OCI-LY1 (cell line): Measurements from ENCODE around the gene ZC2HC1C.

Experiments
- H2AFZ ChIP-seq: fragments of 200-600 bp; sonication (generic), shearing (Covaris generic); 2 replicates; pipeline ENCODE4 v1.6.0; 2014; ENCODE audit warnings: antibody characterized with exemption, mild to moderate bottlenecking, low read length
- H3F3A ChIP-seq: fragments of 200-600 bp; sonication (generic), shearing (Covaris generic); 2 replicates; pipeline ENCODE4 v1.6.0; 2014; ENCODE audit warnings: mild to moderate bottlenecking, antibody characterized with exemption, low read length, moderate library complexity; ENCODE audit not compliant: insufficient read depth
- H3K27ac ChIP-seq: fragments of 200-600 bp; sonication (generic); 2 replicates; pipeline ENCODE4 v1.5.1; 2014; ENCODE audit warnings: low read length, mixed run types, mild to moderate bottlenecking, low read depth; ENCODE audit not compliant: poor library complexity, severe bottlenecking
- H3K27me3 ChIP-seq: fragments of 200-600 bp; sonication (generic); 2 replicates; pipeline ENCODE4 v1.6.0; 2014; ENCODE audit warnings: antibody characterized with exemption, mild to moderate bottlenecking, low read length, moderate library complexity; ENCODE audit not compliant: insufficient read depth
- H3K36me3 ChIP-seq: fragments of 200-600 bp; sonication (generic); 2 replicates; pipeline ENCODE4 v1.6.1; 2014; ENCODE audit warnings: mild to moderate bottlenecking, antibody characterized with exemption, low read length, moderate library complexity, mixed read lengths; ENCODE audit not compliant: insufficient read depth
- H3K4me1 ChIP-seq: fragments of 200-600 bp; sonication (generic); 2 replicates; pipeline ENCODE4 v1.5.1; 2014; ENCODE audit warnings: mild to moderate bottlenecking, low read length, moderate library complexity; ENCODE audit not compliant: insufficient read depth, severe bottlenecking
- H3K4me2 ChIP-seq: fragments of 200-600 bp; sonication (generic), shearing (Covaris generic); 2 replicates; pipeline ENCODE4 v1.6.1; 2014; ENCODE audit warnings: low read length
- H3K4me3 ChIP-seq: fragments of 200-600 bp; sonication (generic); 2 replicates; pipeline ENCODE4 v1.5.1; 2014; ENCODE audit warnings: low read length, low read depth, mild to moderate bottlenecking, mixed read lengths; ENCODE audit not compliant: poor library complexity, severe bottlenecking
- H3K79me2 ChIP-seq: fragments of 200-600 bp; shearing (Covaris generic); 2 replicates; pipeline ENCODE4 v1.6.1; 2016; ENCODE audit warnings: mixed run types, low read length, mixed read lengths; ENCODE audit not compliant: insufficient read depth
- H3K9ac ChIP-seq: fragments of 200-600 bp; sonication (generic), shearing (Covaris generic); 2 replicates; pipeline ENCODE4 v1.6.1; 2014; ENCODE audit warnings: mild to moderate bottlenecking, low read length, mixed read lengths
- H3K9me2 ChIP-seq: fragments of 200-600 bp; sonication (generic), shearing (Covaris generic); 2 replicates; pipeline ENCODE4 v1.6.1; 2014; ENCODE audit warnings: low read depth, mild to moderate bottlenecking, low read length, mixed read lengths
- H3K9me3 ChIP-seq: fragments of 200-600 bp; shearing (Covaris generic); 2 replicates; pipeline ENCODE4 v1.6.1; 2014; ENCODE audit warnings: low read length, mixed read lengths
- H4K20me1 ChIP-seq: fragments of 200-600 bp; sonication (generic), shearing (Covaris generic); 2 replicates; pipeline ENCODE4 v1.6.0; 2016; ENCODE audit warnings: mild to moderate bottlenecking, low read length; ENCODE audit not compliant: insufficient read depth
- CTCF ChIP-seq: fragments of 200-600 bp; sonication (generic), shearing (Covaris generic); IDR thresholded peaks from 2 replicates; pipeline ENCODE4 v1.5.1; 2017; ENCODE audit warnings: mild to moderate bottlenecking, antibody characterized with exemption, low read length, moderate library complexity, mixed read lengths
- EZH2 ChIP-seq: fragments of 200-600 bp; sonication (generic), shearing (Covaris generic); IDR thresholded peaks from 2 replicates; pipeline ENCODE4 v1.8.0; 2017; ENCODE audit warnings: borderline replicate concordance, mixed run types, mild to moderate bottlenecking, antibody characterized with exemption, low read length, moderate library complexity, mixed read lengths

ZC2HC1C gene

DNA sequence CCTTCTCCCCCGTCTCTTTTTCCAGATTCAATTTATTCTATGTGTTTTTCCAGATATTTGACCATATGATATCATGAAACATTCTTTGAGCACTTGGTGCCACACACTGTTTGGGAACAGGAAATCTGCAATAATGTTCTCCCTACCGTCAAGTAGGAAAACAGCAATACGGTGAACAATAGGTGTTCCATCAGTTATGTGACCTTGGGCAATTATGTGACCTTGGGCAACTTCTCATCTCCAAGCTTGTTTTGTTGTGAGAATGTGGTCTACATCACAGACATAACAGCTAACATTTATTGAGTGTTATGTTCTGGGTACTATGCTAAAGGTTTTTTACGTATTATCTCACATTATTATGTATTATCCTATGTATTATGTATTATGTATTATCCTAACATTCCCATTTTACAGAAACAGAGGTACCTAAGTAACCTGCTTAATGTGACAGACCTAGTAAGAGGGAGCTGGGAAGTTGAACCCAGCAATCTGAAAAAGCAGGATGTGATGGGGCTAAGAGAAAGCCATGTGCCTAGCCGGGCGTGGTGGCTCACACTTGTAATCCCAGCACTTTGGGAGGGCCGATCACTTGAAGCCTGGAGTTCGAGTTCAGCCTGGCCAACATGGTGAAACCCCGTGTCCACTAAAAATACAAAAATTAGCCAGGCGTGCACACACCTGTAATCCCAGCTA lies 58.6 kb downstream of the ZC2HC1C start:
- Histone ChIP-seq H3F3A (no peaks in the 10 kb centered on the region), H3K9me3 (no peaks in the 10 kb centered on the region), H3K79me2 (peaks cover 32% of the 10 kb centered on the region), H4K20me1 (no peaks in the 10 kb centered on the region), H3K4me1 (peaks cover 40% of the 10 kb centered on the region), H3K9ac (peak overlapping the region; percentile 94), H3K27me3 (no peaks in the 10 kb centered on the region), H3K9me2 (no peaks in the 10 kb centered on the region), H3K36me3 (peaks cover 10% of the 10 kb centered on the region; the same call in 1 of the 2 replicates), H3K4me3 (peak overlapping the region; percentile 91), H3K4me2 (peak overlapping the region; percentile 100), H2AFZ (no peak overlapping the region), H3K27ac (peak overlapping the region; percentile 18)
- TF ChIP-seq EZH2 (no peak), CTCF (no peak)

DNA sequence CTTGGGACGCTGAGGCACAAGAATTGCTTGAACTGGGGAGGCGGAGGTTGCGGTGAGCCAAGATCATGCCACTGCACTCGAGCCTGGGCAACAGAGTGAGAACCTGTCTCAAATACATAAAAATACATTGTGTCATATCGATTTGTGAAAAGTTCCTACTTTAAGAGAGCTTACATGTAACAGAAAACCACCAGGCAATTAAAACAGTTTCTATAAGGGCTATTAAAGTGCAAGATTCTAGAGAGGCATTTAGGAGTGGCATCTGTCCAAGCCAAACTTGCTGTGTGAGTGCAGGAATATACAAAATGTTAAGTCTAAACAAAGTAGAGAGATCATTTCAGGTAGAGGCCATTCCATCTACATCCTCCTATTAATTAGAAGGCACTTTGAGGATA lies 59.2 kb downstream of the ZC2HC1C start:
- Histone ChIP-seq H4K20me1 (no peaks in the 10 kb centered on the region), H3K9me2 (no peaks in the 10 kb centered on the region), H3K27me3 (no peaks in the 10 kb centered on the region), H3F3A (no peaks in the 10 kb centered on the region), H3K4me1 (peaks cover 40% of the 10 kb centered on the region), H3K4me3 (peak overlapping the region; percentile 91), H3K36me3 (peaks cover 14% of the 10 kb centered on the region), H2AFZ (no peak overlapping the region), H3K4me2 (peak overlapping the region; percentile 100), H3K9ac (peak overlapping the region; percentile 94; the same call in 1 of the 2 replicates), H3K9me3 (no peaks in the 10 kb centered on the region), H3K27ac (no peak overlapping the region), H3K79me2 (peaks cover 32% of the 10 kb centered on the region)
- no peak for TF ChIP-seq CTCF
- TF ChIP-seq EZH2 = no peak
